Stomach (tissue), 9 donors: ENCODE measurements around the gene PYURF. TPM values are rescaled to one million over a fixed set of nuclear protein-coding genes. Genes with fewer than 3 reads are reported as not detected.

ENCODE experiments used
- DNase-seq, 2 donors: peaks; one replicate each; pipeline versions ENCODE4 v3.0.0 to v3.0.0-alpha.2; 2013 to 2019
- H3K27ac ChIP-seq, 5 donors: fragments of 200-600 bp in 4 of 5; sonication (generic) in 4 of 5; one replicate each; pipeline ENCODE4 v1.5.1; 2013 to 2019; ENCODE audit warnings: mild to moderate bottlenecking in 1 of 5, moderate library complexity in 1 of 5
- H3K27me3 ChIP-seq, 3 donors: fragments of 200-600 bp; sonication (generic); one replicate each; pipeline ENCODE4 v1.5.1; 2017 to 2019; ENCODE audit warnings: mixed run types in 1 of 3
- H3K36me3 ChIP-seq, 4 donors: fragments of 200-600 bp; sonication (generic); 1 replicate in 3 of 4; 2 replicates in 1 of 4; pipeline ENCODE4 v1.5.1; 2016 to 2019
- H3K4me1 ChIP-seq, 4 donors: fragments of 200-600 bp; sonication (generic); one replicate each; pipeline ENCODE4 v1.5.1; 2016 to 2019
- H3K4me3 ChIP-seq, 4 donors: fragments of 200-600 bp; sonication (generic) in 3 of 4; one replicate each; pipeline ENCODE4 v1.5.1; 2016 to 2019; ENCODE audit warnings: mild to moderate bottlenecking in 1 of 4
- H3K9me3 ChIP-seq, 4 donors: fragments of 200-600 bp; sonication (generic); one replicate each; pipeline ENCODE4 v1.5.1; 2016 to 2019
- EP300 ChIP-seq: sonication (generic); formaldehyde crosslinking; IDR thresholded peaks from one replicate; pipeline ENCODE4 v1.6.1; 2017; ENCODE audit warnings: antibody characterized with exemption
- POLR2A ChIP-seq, 4 donors: fragments of 450-650 bp; IDR thresholded peaks; one replicate each; pipeline ENCODE4 v1.6.1; 2016; ENCODE audit warnings: antibody characterized with exemption in 4 of 4, control low read depth in 2 of 4, mild to moderate bottlenecking in 1 of 4, moderate library complexity in 1 of 4
- POLR2AphosphoS5 ChIP-seq, 3 donors: sonication (generic); formaldehyde crosslinking; IDR thresholded peaks; one replicate each; pipeline ENCODE4 v1.6.1; 2016; ENCODE audit warnings: antibody characterized with exemption in 3 of 3
- WGBS, 5 donors: extraction: QIAGEN DNeasy Blood & Tissue Kit in 3 of 5; methylation state at CpG; one replicate each; pipeline versions ENCODE4 v1.1.5 to v1.1.7; 2013 to 2018; 5-methylcytosine and 5-hydroxymethylcytosine counted together
- intact Hi-C: fragments of 100-400 bp; cut with DNase I; formaldehyde crosslinking; loops from one replicate; pipeline ENCODE4 v1.15.1; 2023; ENCODE audit warnings: low total_unique reads
- polyA plus RNA-seq, 3 donors: library from polyadenylated mRNA; stranded (reverse); fragments of 200-250 nt; gene quantifications; one replicate each; pipeline ENCODE4 v1.2.3, GENCODE V29; 2013
- total RNA-seq, 5 donors: library from RNA; depleted of rRNA; stranded (reverse); fragments of >200 nt; gene quantifications; one replicate each; pipeline versions ENCODE4 v1.1.0 to v1.2.3, GENCODE V29; 2014 to 2016
- TF ChIP-seq, protein P1 (sequence below), 7 experiments: fragments of 450-650 bp in 4 of 7; fragments of 200-600 bp in 3 of 7; sonication (generic) in 3 of 7; IDR thresholded peaks; one replicate each; pipeline ENCODE4 v1.5.1; 2016 to 2019; ENCODE audit warnings: antibody characterized with exemption in 7 of 7, control low read depth in 2 of 7, mild to moderate bottlenecking in 1 of 7
- donor health status: healthy with polysubstance abuse.
- donor health status: Bipolar disorder and iron deficiency.
- donor health status: healthy.

Gene PYURF
- total and polyA plus RNA-seq, 8 donors = 11.7 to 296 (median 94.5) TPM

DNA sequence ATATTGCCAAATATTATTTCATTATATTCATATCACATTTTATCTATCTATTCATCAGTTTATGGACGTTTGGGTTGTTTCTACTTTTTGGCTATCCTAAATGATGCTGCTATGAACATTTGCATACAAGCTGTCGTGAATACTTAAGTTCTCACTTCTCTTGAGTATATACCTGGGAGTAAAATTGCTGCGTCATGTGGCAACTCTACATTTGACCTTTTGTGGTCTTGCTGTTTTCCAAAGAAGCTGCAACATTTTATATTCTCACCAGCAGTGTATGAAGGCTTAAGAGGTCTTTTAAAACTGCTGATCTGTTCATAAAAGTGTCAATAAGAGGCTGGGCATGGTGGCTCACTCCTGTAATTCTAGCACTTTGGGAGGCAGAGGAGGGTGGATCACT lies 5.8 kb downstream of the PYURF start:
- 63 to 74% (median 68%) methylated on average over 3 of the region's 3 CpGs for WGBS, 5 donors
- intact Hi-C loops = loop anchor here (5.0 to 10.0 kb wide), 2 partner anchors 301 to 483 kb away; no protein-coding TSS in a partner anchor
- Histone ChIP-seq H3K27ac (no peak overlapping the region), H3K4me1 (peaks cover 8 to 32% (median 23%) of the 10 kb centered on the region in 4 donors), H3K36me3 (peaks cover 7 to 28% (median 21%) of the 10 kb centered on the region in 4 donors), H3K27me3 (no peaks in the 10 kb centered on the region), H3K4me3 (no peak overlapping the region), H3K9me3 (no peaks in the 10 kb centered on the region)
- DNase-seq = no peak
- no peak for TF ChIP-seq POLR2AphosphoS5 (IDR thresholded peaks at IDR 0.05)
- TF ChIP-seq EP300 = no peak
- TF ChIP-seq, protein P1, sequence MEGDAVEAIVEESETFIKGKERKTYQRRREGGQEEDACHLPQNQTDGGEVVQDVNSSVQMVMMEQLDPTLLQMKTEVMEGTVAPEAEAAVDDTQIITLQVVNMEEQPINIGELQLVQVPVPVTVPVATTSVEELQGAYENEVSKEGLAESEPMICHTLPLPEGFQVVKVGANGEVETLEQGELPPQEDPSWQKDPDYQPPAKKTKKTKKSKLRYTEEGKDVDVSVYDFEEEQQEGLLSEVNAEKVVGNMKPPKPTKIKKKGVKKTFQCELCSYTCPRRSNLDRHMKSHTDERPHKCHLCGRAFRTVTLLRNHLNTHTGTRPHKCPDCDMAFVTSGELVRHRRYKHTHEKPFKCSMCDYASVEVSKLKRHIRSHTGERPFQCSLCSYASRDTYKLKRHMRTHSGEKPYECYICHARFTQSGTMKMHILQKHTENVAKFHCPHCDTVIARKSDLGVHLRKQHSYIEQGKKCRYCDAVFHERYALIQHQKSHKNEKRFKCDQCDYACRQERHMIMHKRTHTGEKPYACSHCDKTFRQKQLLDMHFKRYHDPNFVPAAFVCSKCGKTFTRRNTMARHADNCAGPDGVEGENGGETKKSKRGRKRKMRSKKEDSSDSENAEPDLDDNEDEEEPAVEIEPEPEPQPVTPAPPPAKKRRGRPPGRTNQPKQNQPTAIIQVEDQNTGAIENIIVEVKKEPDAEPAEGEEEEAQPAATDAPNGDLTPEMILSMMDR (IDR thresholded peaks at IDR 0.05) = no peak
- no peak for TF ChIP-seq POLR2A (IDR thresholded peaks at IDR 0.05)

DNA sequence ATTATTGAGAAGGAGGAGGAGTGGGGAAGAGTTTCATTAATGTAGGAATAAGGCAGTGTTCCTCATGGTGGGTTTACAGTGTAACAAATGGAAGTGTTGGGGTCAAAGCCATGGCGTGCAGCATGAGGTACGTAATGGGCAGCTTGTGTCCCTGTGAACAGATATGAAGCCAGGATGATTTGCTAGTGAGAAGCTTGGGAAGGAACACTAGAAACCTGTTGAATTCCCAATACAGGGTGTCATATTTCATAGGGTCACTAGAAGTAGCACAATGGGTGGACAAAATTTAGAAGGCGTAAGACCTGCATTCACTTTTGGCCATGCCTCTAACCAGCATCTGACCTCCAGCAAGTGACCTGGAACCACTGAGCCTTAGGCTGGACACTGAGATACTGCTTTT lies 6.8 kb downstream of the PYURF start:
- Histone ChIP-seq H3K27ac (no peak overlapping the region), H3K27me3 (no peaks in the 10 kb centered on the region), H3K4me1 (peaks cover 8 to 21% (median 15%) of the 10 kb centered on the region in 4 donors), H3K36me3 (peaks cover 7 to 28% (median 20%) of the 10 kb centered on the region in 4 donors), H3K9me3 (no peaks in the 10 kb centered on the region), H3K4me3 (no peak overlapping the region)
- no peak for DNase-seq
- TF ChIP-seq, protein P1 (IDR thresholded peaks at IDR 0.05) = no peak
- no peak for TF ChIP-seq EP300
- 86 to 97% (median 92%) methylated on average over 3 of the region's 3 CpGs for WGBS, 5 donors
- intact Hi-C loops = loop anchor here (5.0 to 10.0 kb wide), 2 partner anchors 299 to 482 kb away; no protein-coding TSS in a partner anchor

DNA sequence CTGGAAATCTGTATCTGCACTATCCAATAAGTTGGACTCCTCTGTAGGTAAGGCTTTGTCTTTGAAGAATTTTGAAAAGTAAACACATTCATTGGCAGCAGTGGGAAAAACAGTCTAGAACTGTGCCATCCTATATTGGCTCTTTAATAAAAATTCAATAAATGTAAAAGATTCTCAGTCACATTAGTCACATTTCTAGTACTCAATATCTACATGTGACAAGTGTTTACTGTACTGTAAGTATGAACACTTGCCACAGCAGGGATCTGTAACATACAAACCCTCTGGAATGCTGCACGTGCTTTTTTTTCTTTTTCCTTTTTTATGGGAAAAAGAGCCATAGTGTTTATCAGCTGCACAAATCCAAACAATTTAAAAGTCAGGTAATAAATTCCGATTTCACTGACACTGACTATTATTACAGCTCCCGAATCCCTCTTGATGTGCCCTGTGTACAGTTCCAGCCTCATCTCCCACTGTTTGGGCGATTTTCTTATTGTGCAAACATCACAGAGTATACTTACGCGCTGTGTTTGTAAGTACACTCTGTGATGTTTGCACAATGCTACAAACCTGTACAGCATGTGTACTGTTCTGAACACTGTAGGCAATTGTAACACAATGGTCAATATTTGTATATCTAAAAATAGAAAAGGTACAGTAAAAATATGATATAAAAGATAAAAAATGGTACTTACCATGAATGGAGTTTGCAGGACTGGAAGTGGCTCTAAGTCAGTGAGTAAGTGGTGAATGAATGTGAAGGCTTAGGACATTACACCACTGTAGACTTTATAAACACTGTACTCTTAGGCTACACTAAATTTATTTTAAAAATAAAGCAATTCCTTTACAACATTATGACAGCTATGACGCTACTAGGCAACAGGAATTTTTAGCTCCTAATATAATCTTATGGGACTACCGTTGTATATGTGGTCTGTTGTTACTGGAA lies 8.7 kb downstream of the PYURF start:
- peaks cover 0 to 10% (median 6%) of the 10 kb centered on the region in 4 donors for H3K36me3 ChIP-seq
- DNase-seq = peak in 1 of 2 donors; percentile 63
- intact Hi-C loops = loop anchor here (5.0 to 10.0 kb wide), 3 partner anchors 148 to 480 kb away; no protein-coding TSS in a partner anchor
- no peak overlapping the region for H3K4me3 ChIP-seq
- H3K9me3 ChIP-seq = no peaks in the 10 kb centered on the region
- H3K27me3 ChIP-seq = no peaks in the 10 kb centered on the region
- WGBS, 5 donors = 27 to 50% (median 38%) methylated on average over 8 of the region's 8 CpGs
- peak overlapping the region in 1 of 5 donors; percentile 31 for H3K27ac ChIP-seq
- no peak for TF ChIP-seq EP300
- peak in 2 of 3 donors; percentile 24 to 51 for TF ChIP-seq POLR2AphosphoS5 (IDR thresholded peaks at IDR 0.05)
- H3K4me1 ChIP-seq = peaks cover 8 to 15% (median 11%) of the 10 kb centered on the region in 4 donors

DNA sequence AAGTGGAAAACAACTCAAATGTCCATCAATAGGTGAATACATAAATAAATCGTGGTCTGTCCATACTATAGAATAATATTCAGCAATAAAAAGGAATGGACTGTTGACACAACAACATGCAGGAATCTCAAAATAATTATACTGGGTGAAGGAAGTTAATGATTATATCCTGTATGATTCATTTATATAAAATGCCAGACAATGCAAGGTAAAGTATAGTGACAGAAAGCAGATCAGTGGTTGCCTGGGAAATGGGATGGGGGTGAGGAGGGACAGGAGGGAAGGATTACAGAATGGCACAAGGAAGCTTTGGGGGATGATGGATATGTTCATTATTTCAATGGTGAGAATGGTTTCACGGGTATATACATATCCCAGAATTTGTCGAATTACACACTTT lies 12.3 kb downstream of the PYURF start:
- DNase-seq = no peak
- no peaks in the 10 kb centered on the region for H3K9me3 ChIP-seq
- peaks cover 0 to 10% (median 3%) of the 10 kb centered on the region in 4 donors for H3K36me3 ChIP-seq
- H3K4me1 ChIP-seq = peaks cover 8 to 15% (median 11%) of the 10 kb centered on the region in 4 donors
- no peaks in the 10 kb centered on the region for H3K27me3 ChIP-seq
- H3K4me3 ChIP-seq = no peak overlapping the region
- intact Hi-C loops = loop anchor here (5.0 to 10.0 kb wide), 2 partner anchors 144 to 476 kb away; no protein-coding TSS in a partner anchor
- no peak overlapping the region for H3K27ac ChIP-seq
- 83 to 92% (median 90%) methylated on average over 3 of the region's 3 CpGs for WGBS, 5 donors
- TF ChIP-seq POLR2A (IDR thresholded peaks at IDR 0.05) (no peak), EP300 (no peak), POLR2AphosphoS5 (IDR thresholded peaks at IDR 0.05) (no peak)
- TF ChIP-seq, protein P1 (IDR thresholded peaks at IDR 0.05) = no peak
